NCI-H2196 (cell line): ENCODE results near the gene NBPF12.
"Not testable (repeated sequence)": the region's sequence is repeated elsewhere in the genome, so short reads cannot be mapped to it uniquely, and the experiment has no call there.

Experiments
- DNase-seq: peaks from one replicate; lab custom pipeline; 2025; ENCODE audit not compliant: unreplicated experiment; lab: John Stamatoyannopoulos, UW

NBPF12 gene, protein sequence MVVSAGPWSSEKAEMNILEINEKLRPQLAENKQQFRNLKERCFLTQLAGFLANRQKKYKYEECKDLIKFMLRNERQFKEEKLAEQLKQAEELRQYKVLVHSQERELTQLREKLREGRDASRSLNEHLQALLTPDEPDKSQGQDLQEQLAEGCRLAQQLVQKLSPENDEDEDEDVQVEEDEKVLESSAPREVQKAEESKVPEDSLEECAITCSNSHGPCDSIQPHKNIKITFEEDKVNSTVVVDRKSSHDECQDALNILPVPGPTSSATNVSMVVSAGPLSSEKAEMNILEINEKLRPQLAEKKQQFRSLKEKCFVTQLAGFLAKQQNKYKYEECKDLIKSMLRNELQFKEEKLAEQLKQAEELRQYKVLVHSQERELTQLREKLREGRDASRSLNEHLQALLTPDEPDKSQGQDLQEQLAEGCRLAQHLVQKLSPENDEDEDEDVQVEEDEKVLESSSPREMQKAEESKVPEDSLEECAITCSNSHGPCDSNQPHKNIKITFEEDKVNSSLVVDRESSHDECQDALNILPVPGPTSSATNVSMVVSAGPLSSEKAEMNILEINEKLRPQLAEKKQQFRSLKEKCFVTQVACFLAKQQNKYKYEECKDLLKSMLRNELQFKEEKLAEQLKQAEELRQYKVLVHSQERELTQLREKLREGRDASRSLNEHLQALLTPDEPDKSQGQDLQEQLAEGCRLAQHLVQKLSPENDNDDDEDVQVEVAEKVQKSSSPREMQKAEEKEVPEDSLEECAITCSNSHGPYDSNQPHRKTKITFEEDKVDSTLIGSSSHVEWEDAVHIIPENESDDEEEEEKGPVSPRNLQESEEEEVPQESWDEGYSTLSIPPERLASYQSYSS (N-terminal part only)

DNA sequence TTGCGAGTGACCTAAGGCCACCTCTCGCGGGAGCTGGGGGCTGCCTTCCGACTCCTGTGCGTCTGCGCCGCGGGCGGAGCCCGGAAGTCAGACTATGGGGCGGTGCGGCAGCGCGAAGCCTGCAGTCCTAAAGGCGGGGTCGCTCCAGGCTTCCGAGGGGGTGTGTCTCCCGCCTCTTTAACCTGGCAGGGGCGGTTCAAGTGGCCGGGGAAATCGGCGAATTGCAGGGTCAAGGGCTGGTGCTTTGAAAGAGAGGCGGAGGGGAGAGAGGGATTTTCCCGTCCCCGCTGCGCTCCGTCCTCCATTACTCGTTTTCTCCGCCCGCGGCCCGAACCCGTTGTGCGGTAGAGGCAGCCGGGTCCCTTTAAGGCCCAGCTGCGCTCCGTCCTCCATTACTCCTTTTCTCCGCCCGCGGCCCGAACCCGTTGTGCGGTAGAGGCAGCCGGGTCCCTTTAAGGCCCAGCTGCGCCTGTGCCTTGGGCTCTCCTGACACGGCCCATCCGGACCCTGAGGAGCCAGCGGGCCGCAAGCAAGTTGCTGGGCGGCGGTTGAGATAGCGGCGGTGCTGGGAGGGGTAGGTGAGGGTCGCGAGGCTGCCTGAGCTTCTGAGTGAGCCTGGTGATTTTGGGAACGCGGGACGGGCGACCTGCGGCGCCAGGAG, at the start of gene NBPF12:
NBPF12 (plus strand) TSS at position 83 of the 661 bp plus-strand sequence. CDS start 21,820 bp downstream, outside the sequence.
- DNase-seq = peak; percentile 90

DNA sequence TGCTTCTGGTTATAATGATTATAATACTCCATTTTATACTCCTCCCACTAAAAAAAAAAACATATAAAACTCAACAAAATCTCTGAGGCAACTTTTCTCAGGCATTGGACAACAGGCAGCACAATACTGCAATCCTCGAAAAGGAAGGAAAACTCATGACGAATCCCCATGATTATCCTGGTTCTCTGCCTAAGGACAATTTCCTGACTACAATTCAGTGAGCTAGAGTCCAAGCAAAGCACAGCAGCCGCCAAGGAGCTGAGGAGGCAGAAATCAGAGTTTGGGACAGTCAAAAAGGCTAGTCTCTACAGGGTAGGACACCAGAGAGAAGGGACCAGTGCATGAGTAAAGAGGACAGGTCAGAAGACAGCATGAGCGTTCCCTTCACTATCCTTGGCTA, 46.8 kb upstream of the NBPF12 start:
- not testable (repeated sequence) for DNase-seq

DNA sequence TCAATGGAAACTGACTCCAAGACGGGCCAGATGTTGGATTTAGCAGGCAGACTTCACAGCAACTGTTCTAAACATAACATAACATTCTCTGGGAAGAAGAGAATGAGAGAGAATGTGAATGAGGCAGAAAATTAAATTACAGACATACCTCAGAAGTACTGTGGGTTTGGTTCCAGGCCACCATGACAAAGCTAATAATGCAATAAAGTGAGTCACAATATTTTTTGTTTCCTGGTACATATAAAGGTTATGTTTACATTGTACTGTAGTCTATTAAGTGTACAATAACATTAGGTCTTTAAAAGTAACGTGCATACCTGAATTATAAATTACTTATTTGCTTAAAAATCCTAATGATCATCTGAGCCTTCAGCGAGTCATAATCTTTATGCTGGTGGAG, 45.8 kb upstream of the NBPF12 start:
- DNase-seq = not testable (repeated sequence)

DNA sequence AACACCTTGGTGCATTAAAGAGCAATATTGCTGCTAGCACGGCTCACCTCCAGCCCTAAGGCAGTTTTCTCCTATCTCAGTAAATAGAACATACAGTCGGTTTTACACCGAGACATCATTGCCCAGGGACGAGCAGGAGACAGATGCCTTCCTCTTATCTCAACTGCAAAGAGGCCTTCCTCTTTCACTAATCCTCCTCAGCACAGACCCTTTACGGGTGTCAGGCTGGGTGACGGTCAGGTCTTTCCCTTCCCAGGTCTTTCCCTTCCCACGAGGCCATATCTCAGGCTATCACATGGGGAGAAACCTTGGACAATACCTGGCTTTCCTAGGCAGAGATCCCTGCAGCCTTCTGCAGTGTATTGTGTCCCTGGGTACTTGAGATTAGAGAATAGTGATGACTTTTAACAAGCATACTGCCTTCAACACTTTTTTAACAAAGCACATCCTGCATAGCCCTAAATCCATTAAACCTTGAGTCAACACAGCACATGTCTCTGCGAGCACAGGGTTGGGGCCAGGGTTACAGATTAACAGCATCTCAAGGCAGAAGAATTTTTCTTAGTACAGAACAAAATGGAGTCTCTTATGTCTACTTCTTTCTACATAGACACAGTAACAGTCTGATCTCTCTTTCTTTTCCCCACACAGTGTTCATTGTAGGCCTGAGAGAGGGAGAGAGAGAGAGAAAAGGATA, 30.4 kb upstream of the NBPF12 start:
- DNase-seq = not testable (repeated sequence)

DNA sequence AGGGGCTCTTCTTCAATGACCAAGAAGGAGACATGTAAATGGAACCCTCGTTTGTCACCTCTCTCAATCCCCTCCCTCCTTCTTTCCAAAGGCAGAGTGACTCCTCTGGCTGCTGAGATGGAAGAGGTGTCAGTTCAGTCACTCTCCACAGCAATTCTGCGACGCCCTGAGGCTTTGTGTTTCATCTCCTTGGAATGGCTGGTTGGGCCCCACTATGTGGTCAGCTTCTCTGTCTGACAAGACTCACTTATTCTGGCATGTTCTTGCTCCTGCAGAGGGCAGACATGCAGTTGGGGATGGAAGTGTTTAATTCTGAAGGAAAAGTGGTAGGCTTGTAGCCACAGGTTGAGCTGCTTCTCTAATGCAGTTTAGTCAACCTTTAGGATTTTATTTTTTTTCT, 25.1 kb upstream of the NBPF12 start:
- DNase-seq = not testable (repeated sequence)

DNA sequence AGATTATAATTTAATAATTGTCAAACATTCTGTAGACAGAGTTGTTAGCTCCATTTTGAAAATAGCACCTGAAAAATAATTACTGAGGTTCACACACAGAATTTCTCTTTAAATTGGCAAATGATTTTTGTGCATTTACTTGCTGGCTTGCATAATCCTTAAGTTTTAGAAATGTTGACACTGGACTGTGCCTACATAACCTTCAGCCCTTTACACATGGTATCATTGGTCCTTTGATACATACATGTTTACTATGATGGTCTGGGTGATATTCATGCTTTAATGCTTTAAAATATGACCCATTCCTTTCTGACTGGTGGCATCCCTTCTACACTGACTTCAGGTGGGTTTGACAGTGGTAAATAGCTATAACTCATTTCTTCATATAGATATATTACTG, 17.3 kb upstream of the NBPF12 start:
- not testable (repeated sequence) for DNase-seq

DNA sequence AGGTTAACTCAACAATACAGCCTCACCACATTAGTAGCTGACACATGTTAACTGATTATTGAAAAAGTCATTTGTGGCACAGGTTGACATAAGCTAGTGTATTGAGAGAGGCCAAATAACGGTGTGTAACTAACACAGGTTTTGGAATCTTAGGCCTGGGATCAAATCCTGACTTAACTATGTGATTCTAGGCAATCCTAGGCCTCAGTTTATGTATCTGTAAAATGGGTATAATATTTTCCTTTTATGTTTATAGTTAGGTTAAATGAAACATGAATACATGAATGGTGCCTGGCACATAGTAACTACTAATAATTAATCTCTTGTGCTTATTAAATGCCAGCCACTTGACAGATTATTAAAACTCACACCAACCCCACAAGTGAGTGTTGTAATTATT, 15.5 kb upstream of the NBPF12 start:
- DNase-seq = not testable (repeated sequence)

DNA sequence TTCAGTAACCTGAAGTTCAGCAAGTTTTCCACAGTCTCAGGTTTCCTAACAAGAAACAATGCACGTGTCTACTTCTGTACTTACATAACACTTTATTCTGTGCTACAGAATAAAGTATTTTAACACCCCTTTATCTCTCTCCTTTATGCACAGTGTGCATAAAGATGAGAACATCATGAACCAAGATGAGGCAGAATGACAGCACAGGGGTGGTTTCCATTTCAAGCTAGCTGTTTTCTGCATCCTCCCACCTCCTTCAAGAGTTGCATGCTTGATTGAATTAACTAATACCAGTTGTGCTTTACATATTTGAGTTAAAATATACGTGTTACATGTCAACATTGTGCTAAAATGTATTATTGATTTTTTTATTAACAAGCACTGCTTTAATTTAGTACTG, 14.0 kb upstream of the NBPF12 start:
- not testable (repeated sequence) for DNase-seq

DNA sequence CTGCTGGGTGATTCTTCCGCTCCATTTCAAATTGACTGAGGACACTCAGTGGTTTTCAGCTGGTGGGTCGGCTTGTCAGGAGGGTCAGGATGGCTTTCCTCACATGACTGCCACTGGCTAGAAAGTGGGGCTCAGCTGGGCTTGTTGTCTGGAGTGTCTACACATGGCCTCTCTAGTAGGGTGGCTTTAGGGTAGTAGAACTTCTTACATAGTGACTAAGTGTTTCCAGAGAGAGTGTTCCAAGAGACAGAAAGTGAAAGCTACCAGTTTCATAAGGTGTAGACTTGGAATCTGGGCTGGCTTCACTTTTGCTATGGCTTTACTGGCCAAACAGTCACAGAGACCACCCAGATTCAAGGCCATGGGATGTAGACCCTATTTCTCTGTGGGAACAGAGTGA, 11.7 kb upstream of the NBPF12 start:
- DNase-seq = not testable (repeated sequence)

DNA sequence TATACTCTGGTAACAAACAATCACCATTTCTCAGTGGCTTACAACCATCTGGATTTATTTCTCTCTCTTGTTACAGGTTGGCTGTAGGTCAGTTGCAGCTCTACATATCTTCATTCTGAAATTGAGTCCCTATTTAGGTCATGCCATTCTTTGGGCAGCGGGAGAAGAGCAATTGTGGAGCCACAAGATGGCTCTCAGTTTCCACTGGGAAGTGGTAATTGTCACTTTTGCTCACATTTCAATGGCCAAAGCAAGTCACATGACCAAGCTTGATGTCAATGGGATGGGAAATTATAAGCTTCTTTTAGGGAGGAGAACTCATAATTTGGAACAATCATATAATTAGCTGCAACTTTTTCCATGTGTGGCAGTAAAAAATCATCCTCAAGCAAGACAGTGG, 7.9 kb upstream of the NBPF12 start:
- not testable (repeated sequence) for DNase-seq

DNA sequence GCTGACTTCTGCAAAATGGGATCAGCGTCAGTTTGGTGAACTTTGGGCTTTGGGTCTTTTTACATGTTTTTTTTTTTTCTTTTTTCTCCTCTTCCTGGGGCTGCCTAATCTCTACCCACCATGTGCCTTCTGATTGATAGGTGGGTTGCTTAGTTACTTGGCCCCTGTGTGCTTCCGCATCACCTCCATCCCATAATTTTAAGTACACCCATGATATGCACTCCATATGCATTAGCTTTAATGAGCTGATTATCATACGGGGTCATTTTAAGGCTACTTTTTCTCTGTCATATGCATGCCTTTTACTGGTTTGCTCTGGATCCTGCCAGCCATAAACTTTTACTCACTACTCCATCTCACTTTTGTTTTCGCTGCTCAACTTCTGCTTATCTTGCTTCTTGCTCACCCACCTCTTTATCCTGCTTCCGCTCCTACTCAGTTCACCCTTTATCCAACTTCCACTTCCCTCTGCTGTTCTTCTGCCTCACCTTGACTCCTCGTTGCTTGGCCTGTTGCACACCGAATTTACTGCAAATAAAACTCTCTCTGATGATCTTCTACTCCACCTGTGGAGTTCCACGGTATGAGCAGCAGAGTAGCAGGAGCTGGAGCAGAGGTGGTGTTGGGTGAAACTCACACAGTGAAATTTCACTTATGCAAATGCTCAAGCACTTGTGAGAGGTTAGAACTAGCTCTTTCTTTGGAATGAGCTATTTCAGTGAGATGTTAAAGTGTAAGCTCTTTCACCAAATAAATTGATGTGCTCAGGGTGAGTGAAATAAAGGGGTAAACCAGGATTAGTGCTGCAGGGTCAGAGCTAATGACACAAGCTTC, 3.5 kb upstream of the NBPF12 start:
- DNase-seq = not testable (repeated sequence)

DNA sequence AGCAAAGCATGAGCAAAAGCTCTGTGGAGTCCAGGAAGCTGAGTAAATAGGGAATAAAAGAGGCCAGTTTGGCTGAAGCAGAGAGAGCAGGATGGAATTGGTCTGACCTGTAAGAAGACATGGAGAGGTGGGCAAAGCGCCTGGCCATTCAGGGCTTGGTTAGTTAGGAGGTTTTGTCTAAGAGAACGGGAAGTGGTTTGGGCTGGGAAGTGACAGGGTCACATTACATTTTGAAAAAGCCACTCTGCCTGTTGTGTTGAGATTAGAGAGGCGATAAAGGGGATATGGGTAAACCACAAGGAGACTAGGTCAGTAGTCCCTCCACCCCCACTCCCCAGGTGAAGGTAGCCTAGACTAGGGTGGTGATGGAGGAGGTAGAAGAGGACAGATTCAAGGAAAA, 662 bp upstream of the NBPF12 start:
- DNase-seq = not testable (repeated sequence)

DNA sequence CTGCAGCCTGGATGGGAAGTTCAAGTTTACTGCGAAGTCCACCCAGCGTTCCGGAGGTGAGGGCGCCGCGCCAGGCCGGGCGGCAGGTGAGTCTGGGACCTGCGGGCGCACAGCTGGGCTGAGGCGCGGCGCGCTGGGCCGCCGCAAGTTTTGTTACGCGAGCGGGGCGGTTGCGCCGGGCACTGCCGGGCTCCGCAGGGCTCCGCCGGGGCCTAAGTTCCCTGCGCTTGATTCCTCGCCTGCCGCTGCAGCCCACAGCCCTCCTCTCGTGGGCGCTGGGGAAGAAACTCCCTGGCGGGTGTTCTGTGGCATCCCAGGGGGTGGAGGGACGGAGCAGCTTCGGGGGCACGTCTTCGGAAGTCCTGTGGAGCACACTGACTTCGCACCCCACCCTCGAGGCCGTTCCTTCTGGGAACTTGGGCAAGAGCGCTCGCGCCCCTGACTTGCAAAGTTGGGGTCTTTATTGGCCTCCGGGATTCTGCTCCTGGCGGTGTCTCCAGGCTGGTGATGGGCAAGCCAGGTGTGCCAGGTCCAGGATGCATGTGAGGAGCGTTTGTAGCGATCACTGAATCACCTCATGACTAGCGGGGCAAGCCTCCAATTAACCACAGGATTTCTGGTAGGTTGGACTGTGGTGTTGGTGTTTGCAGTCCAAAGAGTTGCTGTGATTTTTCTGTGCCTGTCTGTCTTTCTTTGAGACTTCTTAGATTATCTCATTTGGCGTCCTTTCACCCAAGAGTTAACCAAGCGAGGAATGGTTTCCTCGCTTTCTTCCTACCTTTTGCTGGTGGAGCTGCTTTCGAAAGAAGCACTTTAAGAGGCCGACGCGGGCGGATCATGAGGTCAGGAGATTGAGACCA, 1.0 kb downstream of the NBPF12 start:
- not testable (repeated sequence) for DNase-seq

DNA sequence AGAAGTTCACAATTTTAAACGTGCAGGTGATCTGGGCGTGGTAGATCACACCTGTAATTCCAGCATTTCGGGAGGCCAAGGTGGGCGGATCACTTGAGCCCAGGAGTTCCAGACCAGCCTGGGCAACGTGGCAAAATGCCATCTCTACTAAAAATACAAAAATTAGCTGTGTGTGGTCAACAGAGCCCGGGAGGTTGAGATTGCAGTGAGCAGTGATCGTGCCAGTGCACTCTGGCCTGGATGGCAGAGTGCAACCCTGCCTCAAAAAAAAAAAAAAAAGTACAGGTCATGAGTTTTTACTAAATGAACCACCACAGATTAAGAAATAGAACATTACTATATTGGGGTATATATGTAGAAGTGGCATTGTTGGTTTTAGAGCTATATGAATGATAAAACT, 2.2 kb downstream of the NBPF12 start:
- DNase-seq = not testable (repeated sequence)

DNA sequence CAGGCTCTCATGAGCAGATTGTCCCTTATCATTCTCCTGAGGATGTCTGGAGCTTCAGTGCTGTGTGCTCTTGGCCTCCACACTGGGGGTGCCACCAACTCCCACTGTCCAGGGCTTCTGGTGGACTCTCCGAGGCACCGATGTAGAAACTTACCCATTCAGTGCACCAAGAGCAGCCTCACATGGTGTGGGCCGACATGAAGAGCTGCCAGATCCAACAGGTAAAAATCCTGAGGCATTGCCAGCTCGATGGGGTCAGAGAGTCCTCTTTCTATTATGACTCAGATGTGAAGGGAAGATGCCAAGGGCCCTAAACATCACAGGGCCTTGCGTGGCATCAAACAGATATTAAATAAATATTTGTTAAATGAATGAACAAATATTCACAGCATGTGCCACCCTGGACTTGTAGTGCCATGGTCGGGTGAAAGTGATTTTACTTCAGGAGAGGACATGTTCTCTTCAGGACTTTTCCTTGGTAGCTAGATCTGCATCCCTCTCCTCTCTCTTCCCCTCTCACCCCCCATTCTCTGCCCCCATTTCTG, 5.3 kb downstream of the NBPF12 start:
- DNase-seq = not testable (repeated sequence)

DNA sequence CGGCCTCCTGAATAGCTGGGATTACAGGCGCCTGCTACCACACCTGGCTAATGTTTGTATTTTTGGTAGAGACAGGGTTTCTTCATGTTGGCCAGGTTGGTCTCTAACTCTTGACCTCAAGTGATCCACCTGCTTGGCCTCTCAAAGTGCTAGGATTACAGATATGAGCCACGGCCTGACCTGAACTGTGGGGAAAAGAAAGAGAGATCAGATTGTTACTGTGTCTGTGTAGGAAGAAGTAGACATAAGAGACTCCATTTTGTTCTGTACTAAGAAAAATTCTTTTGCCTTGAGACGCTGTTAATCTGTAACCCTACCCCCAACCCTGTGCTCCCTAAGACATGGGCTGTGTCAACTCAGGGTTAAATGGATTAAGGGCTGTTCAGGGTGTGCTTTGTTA, 10.0 kb downstream of the NBPF12 start:
- not testable (repeated sequence) for DNase-seq

DNA sequence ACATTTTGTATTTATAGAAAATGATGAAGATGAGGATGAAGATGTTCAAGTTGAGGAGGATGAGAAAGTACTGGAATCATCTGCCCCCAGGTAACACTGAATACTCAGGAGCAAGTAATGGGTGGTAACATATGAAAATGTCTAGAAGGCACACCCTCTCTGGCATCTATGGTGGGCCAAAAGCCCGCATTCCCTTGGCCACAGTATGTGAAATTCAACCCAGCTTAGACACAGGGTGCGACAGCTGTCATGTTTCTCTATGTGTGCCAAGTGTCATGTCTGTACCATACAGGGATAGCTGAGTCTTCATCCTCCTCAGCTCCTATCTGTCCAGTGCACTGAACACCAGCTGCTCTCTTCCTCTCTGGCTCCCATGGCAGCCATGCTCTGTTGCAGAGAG, 26.2 kb downstream of the NBPF12 start:
- DNase-seq = not testable (repeated sequence)

DNA sequence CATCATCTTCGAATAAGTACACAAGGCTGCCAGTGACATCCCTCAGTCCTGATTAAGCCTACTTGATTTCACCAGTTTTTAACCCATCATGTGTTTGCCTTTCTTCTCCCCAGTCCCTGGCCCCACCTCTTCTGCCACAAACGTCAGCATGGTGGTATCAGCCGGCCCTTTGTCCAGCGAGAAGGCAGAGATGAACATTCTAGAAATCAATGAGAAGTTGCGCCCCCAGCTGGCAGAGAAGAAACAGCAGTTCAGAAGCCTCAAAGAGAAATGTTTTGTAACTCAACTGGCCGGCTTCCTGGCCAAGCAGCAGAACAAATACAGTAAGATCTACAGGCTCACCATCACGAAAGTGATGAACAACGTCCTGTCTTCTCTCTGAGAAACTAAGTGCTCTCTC, 28.2 kb downstream of the NBPF12 start:
- not testable (repeated sequence) for DNase-seq

DNA sequence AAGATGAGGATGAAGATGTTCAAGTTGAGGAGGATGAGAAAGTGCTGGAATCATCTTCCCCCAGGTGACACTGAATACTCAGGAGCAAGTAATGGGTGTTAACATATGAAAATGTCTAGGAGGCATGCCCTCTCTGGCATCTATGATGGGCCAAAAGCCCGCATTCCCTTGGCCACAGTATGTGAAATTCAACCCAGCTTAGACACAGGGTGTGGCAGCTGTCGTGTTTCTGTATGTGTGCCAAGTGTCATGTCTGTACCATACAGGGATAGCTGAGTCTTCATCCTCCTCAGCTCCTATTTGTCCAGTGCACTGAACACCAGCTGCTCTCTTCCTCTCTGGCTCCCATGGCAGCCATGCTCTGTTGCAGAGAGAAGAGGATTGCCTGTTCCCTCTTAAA, 32.5 kb downstream of the NBPF12 start:
- DNase-seq = not testable (repeated sequence)
